Measurements from ENCODE around the gene GALNT9. TPM values are rescaled to one million over a fixed set of nuclear protein-coding genes. Genes with fewer than 3 reads are reported as not detected.

Gene GALNT9
- total RNA-seq, 2 donors from 2014 or later, result 0.14 to 1.0 TPM

- Histone ChIP-seq H3K4me3 (no peak overlapping the region), H3K27ac (no peak overlapping the region), H3K9me3 (no peaks in the 10 kb centered on the region), H3K4me1 (replicated peaks) (no peaks in the 10 kb centered on the region), H3K27me3 (replicated peaks; ENCODE audit: insufficient read depth) (peaks cover 30% of the 10 kb centered on the region), H3K36me3 (no peaks in the 10 kb centered on the region)
- WGBS, result 76% methylated on average over 22 of the region's 26 CpGs
- TF ChIP-seq, protein P1, sequence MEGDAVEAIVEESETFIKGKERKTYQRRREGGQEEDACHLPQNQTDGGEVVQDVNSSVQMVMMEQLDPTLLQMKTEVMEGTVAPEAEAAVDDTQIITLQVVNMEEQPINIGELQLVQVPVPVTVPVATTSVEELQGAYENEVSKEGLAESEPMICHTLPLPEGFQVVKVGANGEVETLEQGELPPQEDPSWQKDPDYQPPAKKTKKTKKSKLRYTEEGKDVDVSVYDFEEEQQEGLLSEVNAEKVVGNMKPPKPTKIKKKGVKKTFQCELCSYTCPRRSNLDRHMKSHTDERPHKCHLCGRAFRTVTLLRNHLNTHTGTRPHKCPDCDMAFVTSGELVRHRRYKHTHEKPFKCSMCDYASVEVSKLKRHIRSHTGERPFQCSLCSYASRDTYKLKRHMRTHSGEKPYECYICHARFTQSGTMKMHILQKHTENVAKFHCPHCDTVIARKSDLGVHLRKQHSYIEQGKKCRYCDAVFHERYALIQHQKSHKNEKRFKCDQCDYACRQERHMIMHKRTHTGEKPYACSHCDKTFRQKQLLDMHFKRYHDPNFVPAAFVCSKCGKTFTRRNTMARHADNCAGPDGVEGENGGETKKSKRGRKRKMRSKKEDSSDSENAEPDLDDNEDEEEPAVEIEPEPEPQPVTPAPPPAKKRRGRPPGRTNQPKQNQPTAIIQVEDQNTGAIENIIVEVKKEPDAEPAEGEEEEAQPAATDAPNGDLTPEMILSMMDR (IDR thresholded peaks at IDR 0.05), result no peak
- TF ChIP-seq POLR2AphosphoS5 (IDR thresholded peaks at IDR 0.05) (no peak), POLR2A (IDR thresholded peaks at IDR 0.05) (no peak)
- DNase-seq (ENCODE audit: low spot score), result no peak
- intact Hi-C loops (cut with DNase I), result no loop called here
Measured at GRCh38 chr12:132333766-132334165, 4.4 kb upstream of the GALNT9 start.

- no peak for DNase-seq (ENCODE audit: low spot score)
- TF ChIP-seq POLR2AphosphoS5 (IDR thresholded peaks at IDR 0.05) (no peak), POLR2A (IDR thresholded peaks at IDR 0.05) (no peak)
- TF ChIP-seq, protein P1 (IDR thresholded peaks at IDR 0.05), result no peak
- H3K27ac ChIP-seq, result no peak overlapping the region
- no peaks in the 10 kb centered on the region for H3K36me3 ChIP-seq
- 87% methylated on average over 12 of the region's 13 CpGs for WGBS
- no peaks in the 10 kb centered on the region for H3K4me1 ChIP-seq (replicated peaks)
- no peak overlapping the region for H3K4me3 ChIP-seq
- H3K9me3 ChIP-seq, result no peaks in the 10 kb centered on the region
- H3K27me3 ChIP-seq (replicated peaks; ENCODE audit: insufficient read depth), result peaks cover 34% of the 10 kb centered on the region
- intact Hi-C loops (cut with DNase I), result no loop called here
Measured at GRCh38 chr12:132333273-132333672, 3.9 kb upstream of the GALNT9 start.

DNA sequence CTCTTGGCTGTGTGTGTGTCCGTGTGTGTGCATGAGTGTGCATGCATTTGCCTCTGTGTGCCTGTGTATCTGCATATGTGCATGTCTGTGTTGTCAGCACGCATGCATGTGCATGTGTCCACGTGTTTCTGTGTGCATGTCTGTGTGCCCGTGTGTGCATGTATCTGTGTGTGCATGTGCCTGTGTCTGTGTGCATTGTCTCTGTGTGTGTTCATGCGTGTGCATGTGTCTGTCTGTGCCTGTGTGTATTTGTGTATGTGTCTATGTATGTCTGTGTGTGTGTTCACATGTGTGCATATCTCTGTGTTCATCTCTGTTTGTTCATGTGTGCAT lies 1.1 kb upstream of the GALNT9 start:
- Histone ChIP-seq H3K36me3 (no peaks in the 10 kb centered on the region), H3K27ac (no peak overlapping the region), H3K4me3 (no peak overlapping the region), H3K4me1 (replicated peaks) (peaks cover 5% of the 10 kb centered on the region), H3K9me3 (no peaks in the 10 kb centered on the region), H3K27me3 (replicated peaks; ENCODE audit: insufficient read depth) (peaks cover 27% of the 10 kb centered on the region)
- no peak for TF ChIP-seq POLR2A (IDR thresholded peaks at IDR 0.05)
- TF ChIP-seq, protein P1 (IDR thresholded peaks at IDR 0.05), result no peak
- TF ChIP-seq POLR2AphosphoS5 (IDR thresholded peaks at IDR 0.05), result no peak
- intact Hi-C loops (cut with DNase I), result no loop called here
- 93% methylated on average over 5 of the region's 5 CpGs for WGBS
- no peak for DNase-seq (ENCODE audit: low spot score)

DNA sequence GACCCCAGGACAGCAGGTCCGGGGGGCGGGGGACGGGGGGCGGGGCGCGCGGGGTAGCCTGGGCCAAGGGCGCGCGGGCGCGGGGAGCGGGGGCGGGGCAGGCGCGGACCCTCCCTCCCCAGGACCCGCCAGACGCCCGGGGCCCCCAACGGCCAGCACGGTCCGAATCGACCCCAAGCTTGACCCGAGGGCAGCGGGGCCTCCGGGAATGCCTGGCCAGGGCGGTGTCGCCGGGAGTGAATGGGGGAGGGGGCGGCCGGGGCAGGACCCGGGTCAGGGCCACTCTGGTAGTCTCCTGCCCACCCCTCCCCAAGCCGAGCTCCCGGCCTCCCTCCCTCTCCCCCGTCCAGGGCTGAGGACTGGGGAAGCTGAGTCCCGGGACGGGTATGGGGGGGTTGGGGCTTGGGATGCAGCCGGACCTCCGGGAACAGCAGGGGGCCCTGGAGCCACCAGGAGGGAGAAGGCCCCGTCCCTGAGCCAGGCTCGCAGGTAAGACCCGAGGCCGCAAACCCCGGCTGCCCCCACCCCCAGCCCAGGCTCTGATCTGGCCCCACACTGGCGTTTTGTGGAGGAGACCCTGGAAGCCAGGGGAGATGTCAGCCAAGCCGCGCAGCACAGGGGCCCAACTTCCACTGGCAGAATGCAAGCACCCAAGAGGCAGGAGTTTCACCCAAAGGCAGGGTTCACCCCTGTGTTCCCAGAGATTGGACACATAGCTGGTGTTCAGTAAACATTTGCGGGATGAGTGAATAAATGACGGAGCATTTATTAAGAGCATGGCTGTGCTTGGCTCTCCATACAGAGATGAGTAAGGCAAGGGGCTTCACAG lies 545 bp upstream of the GALNT9 start:
- no peak overlapping the region for H3K4me3 ChIP-seq
- H3K27me3 ChIP-seq (replicated peaks; ENCODE audit: insufficient read depth), result peaks cover 27% of the 10 kb centered on the region
- H3K27ac ChIP-seq, result no peak overlapping the region
- H3K4me1 ChIP-seq (replicated peaks), result peaks cover 5% of the 10 kb centered on the region
- no peaks in the 10 kb centered on the region for H3K9me3 ChIP-seq
- intact Hi-C loops (cut with DNase I), result no loop called here
- no peaks in the 10 kb centered on the region for H3K36me3 ChIP-seq
- 15% methylated on average over 22 of the region's 49 CpGs for WGBS
- DNase-seq (ENCODE audit: low spot score), result no peak
- TF ChIP-seq, protein P1 (IDR thresholded peaks at IDR 0.05), result no peak
- TF ChIP-seq POLR2AphosphoS5 (IDR thresholded peaks at IDR 0.05), result no peak
- TF ChIP-seq POLR2A (IDR thresholded peaks at IDR 0.05), result no peak

All from prostate gland (tissue), 2 donors.